Globus pallidus (tissue), 1 donor: ENCODE results near the gene STK38.

ENCODE experiments used
- DNase-seq: peaks from one replicate; pipeline ENCODE4 v3.0.0-alpha.2; 2015; ENCODE audit warnings: low spot score

The STK38 gene

DNA sequence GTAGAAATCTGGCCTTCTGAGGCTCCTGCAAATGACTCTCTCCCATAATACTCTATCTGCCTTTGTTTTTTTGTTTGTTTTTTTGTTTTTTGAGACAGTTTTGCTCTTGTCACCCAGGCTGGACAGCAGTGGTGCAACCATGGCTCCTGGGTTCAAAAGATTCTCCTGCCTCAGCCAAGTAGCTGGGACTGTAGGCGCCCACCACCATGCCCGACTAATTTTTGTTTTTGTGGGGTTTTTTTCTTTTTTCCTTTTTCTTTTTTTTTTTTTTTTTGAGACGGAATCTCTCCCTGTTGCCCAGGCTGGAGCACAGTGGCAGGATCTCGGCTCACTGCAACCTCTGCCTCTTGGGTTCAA, 16.6 kb upstream of the STK38 start:
- DNase-seq: no peak

DNA sequence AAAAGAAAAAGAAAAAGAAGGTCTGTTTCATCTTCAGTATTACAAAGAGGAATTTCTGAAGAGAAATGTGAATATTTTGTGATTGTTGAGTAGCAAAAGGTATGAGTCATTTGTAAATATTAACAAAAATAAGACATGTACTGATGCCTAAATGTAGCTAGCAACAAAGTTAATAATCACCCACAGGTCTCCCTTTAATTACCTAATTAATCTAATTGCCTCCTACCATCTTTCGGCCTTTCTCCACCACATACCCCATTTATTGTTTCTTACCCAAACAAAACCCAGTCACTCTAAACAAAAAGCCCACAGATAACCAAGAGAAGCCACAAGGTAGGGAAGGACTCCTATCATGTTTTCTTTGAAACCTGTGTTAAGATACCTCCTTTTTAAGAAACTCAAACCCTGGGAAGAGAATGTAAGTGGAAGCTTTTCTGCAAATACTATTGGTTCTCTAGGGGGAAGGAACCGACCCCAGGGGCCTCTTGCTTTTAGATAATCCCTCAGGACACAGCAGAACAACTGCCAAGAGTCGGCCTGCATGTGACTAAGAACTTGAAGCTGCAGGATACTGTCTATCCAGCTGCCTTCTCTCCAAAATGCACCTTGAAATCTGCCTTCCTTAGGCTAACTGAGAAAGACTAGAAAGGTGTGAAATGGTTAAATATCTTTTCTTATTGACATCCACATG, 16.1 kb upstream of the STK38 start:
- no peak for DNase-seq

DNA sequence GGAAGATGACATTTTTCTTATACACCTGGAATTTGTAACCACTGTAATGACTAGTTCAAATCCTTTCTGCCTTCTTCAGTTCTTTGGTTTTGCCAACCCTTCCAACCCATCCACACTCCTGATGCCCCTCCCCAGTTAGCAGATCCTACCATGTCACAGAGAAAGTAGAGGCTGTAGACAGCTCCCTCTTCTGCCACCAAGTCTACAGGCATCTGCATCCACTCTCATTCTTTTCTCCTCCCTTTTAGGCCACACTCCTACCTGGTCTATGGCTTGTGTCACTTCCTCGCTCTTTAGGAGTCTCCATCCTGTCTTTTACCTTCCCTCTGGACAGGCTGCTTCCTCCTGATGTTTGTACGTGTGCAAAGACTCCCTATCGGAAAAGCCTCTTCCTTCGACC, 13.5 kb upstream of the STK38 start:
- no peak for DNase-seq

DNA sequence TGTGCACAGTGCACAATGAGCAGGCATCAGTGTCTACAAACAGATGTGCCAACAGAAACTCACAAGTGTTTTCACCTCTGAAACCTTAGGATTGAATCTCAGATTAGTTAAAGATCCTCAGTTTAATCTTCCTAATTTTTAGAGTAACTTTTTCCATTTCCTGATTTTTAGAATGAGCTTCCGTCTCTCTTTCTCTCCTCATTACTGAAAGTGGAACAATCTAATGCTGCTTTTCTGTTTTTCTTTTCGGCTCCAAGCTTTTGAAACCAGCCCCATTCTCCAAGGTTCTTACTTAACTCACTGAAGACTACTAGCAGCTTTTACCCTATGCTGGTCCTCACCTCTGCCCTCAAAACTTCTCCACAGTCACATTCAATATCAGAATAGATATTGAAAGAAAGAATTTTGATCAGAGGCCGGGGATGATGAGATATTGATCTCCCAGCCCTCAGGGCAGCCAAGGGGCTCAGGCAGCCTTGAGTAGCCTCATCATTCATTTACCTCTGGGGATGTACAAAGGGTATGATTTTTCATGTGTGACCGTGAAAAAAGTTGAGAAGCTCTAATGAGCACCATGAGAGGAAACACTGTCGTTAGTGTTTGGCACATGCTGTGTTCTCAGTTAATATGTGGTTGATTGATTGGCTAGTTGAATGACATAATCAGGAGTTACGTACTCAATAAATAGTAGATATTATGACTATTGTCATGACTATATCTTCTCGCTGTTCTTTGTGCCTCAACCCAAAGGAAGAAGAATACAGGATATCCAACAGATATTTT, 11.9 kb upstream of the STK38 start:
- no peak for DNase-seq

DNA sequence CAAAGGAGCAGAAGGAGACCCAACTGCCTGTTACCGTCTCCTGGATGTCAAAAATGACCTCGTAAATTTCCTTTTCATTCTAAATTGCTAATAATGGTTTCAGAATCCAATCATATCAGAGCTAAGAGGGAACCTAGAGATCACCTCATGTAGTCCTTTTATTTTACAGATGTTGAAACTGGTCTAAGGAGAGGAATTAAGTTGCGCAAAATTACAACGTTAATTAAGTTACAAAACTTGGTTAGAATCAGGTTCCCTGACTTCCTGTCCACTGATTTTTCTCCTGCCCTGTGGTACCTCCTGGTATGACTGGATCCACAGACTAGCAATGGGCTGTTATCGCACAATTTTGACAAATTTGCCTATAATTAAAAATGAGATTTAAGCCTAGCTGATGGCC, 9.0 kb upstream of the STK38 start:
- no peak for DNase-seq

DNA sequence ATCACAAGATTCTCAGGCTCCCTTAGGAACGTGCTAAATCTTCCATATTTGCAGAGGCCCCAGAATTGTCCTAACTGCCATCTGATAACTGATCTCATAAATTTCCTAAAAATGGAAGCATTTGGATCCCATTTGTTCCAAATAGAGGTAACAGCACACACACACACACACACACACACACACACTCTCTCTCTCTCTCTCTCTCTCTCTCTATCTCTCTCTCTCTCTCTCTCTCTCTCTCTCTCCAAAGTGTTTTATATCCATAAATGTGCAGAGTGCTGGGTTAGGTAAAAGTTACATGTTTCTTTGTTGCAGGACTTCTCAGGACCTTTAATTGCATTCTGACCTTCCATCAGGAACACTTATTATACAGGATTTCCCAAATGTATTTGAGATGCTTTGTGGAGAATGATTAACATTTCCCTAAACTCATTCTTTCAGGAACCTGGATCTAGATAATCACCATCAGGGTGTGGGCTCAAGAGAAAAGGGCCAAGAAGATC, 8.5 kb upstream of the STK38 start:
- no peak for DNase-seq

DNA sequence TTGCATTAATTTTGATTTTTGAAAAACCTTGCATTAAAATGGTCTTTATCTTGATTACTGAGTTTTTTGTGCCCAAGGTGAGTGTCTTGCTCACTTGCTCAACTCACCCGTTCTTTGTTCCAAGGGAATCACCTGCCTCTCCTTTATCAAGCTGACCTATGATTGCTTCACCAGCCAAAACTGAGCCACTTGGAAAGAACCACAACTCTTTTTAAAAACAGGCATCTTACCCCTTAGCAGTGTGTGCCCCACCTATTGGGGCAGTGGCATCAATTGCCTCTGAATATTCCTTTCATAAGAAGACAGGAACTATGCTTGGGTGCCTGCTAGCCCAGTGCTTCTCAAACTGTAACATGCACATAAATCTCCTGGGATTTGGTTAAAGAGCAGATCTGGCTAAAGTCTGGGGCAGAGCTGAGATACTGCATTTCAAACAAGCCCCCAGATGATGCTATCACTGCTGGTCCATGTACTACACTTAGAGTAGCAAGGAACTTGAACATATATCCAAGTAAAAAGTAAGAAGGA, 3.3 kb upstream of the STK38 start:
- DNase-seq: no peak

DNA sequence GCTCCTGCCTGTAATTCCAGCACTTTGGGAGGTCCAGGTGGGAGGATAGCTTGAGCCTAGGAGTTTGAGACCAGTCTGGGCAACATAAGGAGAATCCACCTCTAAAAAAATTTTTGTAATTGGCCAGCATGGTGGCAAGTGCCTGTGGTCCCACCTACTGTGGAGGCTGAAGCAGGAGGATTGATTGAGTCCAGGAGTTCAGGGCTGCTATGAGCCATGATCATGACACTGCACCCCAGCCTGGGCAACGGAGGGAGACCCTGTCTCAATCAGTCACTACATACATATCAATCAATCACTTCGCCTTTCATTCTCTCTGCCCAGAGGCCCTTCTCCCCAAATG, 1.1 kb upstream of the STK38 start:
- DNase-seq: no peak

DNA sequence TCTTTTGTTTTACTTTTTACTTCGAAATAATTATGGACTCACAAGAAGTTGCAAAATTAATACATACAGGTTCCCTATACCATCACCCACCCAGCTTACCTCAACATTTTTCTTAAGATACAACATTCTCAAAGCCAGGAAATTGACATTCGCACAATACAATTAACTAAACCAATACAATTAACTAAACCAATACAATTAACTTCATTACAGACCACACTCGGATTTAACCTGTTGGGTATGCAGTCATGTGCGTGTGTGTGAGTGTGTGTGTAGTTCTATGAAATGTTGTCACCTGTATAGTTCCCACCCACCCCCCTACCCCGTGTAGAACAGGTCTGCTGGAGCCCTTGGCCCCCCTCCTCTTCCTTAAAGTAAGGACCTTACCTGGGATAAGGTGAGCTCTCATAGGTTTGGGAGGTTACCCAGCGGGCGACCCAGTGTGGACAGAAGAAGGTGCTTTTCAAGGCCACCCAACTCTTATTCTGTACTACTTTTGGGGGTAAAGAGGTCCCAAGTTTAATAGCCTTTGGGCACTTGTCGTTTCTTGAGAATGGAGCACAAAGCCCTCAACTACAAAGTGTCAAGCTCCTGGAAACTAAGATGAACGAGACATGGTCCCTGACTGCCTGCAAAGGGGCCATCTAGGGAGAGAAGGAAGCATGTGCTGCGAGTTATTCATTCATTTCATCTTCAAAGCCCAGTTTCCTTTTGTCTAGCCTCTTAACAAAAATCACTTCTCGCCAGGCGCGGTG, 544 bp upstream of the STK38 start:
- no peak for DNase-seq

DNA sequence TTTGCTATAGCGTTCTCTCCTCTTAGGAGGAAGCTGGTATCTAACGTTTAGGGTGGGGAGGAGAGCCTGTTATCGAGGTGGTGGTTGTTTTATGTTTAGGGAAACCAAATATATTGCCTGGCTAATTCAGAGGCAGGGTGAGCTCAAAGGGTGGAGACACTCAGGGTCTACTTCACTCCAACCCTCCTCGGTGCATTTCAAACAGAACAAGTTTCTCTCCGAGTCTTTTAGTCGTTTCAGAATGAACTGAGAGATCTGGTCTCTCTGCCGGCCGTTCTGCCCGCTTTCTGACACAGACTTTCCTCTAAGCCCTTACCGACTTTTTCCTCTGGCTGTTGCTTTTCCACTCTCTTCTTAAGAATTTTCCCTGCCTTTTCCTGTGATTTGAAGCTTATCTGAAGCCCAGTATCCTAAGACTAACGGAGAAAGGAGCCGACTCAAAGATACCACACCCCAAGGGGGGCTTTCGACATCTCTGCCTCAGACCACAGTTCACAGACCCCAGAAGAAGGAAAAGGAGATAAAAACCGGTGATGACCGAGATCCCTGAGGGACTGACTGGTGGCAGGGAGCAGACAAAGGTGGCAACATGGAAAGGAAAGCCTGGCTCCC, 865 bp downstream of the STK38 start:
- DNase-seq: peak; percentile 12

DNA sequence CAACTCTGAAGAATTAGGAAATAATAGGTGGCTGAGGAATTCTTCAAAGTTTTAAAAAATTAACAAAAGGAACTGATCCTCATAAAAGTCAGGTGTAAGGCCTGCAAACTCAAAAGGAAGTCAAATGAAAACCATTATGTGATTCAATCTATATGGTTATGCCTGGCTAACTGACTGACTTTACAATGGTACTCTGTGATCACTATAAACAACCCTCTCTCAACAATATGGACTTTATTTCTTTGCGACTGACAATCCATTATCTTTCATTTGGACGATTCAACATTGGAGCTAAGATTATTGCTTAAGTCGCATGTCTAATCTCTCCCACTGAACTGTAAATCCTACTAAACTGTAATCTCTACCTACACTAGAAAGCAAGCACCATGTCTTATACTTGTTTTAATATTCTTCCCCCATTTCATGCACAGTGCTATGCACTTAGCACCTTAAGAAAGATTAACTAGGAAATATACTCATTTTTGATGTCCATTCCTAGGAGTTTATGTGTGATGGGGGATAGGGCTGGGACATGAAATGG, 1.4 kb downstream of the STK38 start:
- DNase-seq: no peak

DNA sequence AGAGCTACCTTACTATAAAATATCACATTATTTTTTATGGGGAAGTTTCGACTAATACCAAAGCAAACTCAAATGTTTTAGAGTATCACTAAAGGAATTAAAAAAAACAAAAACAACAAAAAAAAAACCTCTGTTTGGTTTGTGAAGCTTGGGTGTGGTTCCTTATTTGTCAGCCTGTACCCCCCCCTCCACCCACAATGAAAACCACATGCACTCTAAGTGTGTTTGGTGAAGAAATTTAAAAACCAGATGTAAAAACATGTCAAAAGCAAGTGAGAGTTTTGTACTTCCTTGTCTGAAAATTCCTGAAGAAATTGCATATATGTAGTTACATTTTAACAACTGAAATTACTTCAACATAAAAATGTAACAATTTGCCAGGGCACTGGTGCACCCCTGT, 3.1 kb downstream of the STK38 start:
- DNase-seq: no peak

DNA sequence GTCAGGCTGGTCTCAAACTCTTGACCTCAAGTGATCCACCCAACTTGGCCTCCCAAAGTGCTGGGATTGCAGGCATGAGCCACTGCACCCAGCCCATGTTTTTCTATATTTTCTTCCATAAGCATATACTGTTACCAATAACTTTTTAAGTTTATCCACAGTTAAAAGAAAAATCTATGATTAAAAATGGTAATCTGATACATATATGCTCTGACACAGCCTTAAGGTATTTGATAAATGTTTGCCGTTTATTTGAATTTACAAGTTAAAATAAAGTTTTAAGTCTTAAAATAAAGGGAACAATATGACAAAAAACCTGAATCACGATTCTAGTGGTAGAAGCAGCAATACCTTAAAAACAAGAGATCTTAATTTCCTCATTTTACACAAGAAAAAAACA, 5.2 kb downstream of the STK38 start:
- no peak for DNase-seq

DNA sequence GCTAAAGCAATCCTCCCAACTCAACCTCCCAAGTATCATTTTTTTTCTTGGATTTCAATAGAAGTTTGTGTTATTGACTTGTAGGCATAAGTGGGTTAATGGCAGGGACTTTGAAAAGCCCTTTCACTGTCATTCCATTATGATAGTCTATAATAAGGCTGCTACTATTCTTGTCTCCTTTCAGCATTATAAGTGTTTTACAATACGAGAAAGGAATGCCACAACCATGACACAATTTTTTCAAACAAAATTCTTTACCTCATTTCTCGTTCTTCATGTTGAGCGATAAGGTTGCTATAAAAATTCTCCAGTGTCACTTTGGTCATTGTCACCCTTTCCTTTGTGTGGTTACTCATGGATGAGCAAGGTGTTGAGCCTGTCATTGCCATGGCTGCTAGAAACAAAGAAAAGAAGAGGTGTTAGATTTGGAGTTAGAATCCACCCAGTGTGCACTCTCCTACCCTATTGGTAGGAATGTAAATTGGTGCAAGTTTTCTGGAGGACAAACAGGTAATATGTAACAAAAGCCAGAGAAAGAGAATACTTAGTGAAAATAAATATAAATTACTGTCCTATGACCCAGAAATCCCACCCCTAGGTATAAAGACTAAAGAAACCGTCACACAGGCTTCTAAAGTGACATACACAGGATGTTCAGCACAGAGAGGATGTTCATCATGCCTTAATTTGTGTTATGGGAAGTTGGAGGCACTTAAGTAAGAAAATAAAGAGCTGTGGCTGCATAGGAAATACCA, 7.3 kb downstream of the STK38 start:
- DNase-seq: no peak

DNA sequence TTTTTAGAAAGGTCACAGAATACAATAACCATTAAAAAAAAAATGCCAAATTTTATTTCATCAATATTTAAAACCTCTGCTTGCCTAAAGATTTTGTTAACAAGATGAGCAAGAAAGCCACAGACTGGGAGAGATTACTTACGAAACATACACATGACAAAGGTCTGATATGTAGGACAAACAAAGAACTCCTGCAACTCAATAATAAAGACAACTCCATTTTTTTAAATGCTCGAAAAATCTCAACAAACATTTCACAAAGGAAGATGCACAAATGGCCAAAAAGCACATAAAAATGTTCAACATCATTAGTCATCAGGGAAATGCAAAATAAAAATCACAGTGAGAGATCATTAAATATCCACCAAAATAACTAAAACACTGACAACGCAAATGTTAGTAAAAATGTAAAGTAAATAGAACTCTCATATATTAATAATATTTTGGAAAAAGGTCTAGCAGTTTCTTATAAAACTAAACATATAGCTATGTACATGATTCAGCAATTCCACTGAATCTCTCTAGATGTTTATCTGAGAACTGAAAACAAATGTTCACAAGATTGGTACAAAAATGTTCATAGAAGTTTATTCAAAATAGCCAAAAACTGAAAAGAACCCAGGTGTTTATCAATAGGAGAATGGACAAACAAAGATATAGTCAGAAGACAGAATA, 10.3 kb downstream of the STK38 start:
- DNase-seq: no peak

DNA sequence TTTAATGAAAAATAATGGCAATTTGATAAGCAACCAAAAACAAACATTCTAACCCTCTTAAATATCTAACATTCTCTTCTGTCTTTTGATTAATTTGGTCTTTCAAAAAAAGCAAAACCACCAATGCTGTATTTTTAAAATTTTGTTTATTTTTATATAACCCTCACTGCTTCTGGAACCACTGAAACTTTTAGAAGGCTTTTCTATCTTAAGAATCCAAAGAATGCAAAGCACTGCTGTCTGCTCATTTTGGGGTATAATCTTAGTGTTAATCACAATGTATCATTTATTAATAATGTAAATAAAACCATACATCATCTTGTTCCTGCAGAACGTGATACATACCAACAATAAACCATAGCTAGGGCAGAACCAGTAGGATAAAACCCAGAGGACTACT, 14.0 kb downstream of the STK38 start:
- no peak for DNase-seq

DNA sequence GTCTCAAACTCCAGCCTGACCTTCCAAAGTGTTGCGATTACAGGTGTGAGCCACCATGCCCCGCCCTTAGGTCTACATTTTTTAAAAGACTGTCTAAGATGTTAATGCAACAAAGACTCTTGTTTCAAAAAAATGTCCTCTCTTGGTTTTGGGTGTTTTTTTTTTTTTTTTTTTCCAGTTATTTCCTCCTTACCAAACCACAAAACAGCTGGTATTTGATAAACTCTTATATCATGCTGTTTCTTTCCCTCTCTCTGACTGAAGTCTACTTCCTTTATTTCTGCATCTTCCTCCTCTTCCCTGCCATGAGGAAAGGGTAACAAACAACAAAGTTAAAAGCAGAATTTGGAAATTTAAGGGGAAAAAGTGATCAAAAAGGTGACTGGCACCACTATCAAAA, 21.2 kb downstream of the STK38 start:
- no peak for DNase-seq

DNA sequence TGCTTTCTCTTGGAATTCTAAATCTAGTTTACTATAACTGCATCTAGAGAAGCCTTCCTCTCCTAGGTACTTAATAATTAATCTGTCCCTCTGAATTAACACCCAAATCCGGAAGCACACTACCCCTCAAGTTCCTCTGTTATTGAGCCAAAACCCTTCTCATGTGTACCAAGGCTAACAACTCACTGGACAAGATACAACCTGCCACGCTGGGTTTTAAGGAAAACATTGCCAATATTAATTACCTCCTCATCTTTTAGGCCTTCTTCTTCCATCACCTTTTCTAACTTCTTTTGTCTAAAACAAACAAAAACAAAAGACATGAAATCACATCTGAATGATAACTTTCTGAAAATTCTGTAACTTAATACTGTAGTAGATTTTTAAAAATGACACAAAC, 21.9 kb downstream of the STK38 start:
- no peak for DNase-seq

DNA sequence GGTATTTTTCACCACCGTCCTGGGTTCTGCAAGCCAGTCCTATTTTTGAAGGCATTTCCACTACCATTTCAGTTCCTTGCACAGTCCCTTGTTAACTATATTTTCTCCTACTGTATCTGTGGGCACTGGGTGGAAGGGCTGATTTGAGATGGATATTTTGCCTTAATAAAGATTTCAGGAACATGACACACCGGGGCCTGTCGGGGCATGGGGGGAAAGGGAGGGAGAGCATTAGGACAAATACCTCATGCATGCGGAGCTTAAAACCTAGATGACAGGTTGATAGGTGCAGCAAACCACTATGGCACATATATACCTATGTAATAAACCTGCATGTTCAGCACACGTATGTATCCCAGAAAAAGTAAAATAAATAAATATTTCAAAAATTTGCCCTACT, 22.4 kb downstream of the STK38 start:
- no peak for DNase-seq

DNA sequence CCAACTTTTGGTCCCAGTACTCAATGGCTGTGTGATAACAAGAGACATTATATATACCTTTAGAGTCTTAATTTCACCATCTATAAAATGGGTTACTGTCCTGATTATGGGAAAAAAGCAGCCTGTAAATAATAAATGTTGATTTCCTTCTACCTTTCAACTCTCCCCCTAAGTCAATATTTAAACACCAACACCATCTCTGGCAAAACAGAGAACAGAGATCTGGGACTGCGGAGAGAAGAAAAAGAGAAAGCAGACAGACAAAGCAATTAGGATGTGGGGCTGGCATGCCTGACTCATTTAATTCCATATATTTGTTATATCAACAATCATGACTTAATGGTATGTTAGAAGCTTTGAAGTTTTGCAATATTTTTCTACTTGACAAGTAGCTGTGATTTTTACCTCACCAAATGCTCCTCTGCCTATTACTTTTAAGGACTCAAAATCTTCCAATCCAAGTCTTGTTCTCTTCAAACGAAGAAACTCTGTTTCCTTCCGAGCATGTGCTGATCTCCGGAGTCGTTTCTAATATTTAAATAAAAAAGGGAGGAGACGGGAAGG, 23.3 kb downstream of the STK38 start:
- no peak for DNase-seq

DNA sequence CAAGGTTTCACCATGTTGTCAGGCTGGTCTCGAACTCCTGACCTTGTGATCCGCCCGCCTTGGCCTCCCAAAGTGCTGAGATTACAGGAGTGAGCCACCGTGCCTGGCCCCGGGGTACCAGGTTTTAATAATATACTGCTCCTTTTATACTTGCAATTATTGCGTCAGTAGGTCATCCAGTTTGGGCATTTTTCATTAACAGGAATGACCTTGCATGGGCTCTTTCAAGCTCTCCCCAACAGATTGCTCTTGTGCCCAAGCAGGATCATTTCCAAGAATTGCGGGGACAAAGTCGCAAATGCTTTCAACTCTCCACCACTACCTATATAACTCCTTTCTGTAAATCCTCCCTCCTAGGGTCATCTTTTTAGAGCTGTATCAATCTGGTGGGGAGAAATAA, 23.8 kb downstream of the STK38 start:
- DNase-seq: no peak
